Measurements from ENCODE around the gene MIB1.

DNA sequence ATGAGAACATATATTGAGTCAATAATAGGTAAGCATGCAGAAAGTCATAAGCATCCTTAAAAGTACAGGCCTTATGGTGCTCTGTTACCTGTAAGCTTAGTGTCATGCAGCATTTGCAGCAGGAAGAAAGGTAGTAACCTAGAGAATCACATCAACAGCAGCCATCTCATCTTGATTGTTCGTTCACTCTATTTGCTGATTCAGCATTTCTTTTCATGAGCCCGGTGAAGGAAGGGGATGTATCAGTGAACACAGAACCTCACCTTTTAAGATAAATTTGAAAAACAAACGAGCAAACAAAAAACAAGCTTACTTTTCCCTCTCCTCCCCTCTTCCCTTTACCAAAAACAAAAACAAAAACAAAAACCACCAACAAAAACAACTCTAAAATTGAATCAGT, 89.9 kb downstream of the MIB1 start:
- TF ChIP-seq, protein P1, sequence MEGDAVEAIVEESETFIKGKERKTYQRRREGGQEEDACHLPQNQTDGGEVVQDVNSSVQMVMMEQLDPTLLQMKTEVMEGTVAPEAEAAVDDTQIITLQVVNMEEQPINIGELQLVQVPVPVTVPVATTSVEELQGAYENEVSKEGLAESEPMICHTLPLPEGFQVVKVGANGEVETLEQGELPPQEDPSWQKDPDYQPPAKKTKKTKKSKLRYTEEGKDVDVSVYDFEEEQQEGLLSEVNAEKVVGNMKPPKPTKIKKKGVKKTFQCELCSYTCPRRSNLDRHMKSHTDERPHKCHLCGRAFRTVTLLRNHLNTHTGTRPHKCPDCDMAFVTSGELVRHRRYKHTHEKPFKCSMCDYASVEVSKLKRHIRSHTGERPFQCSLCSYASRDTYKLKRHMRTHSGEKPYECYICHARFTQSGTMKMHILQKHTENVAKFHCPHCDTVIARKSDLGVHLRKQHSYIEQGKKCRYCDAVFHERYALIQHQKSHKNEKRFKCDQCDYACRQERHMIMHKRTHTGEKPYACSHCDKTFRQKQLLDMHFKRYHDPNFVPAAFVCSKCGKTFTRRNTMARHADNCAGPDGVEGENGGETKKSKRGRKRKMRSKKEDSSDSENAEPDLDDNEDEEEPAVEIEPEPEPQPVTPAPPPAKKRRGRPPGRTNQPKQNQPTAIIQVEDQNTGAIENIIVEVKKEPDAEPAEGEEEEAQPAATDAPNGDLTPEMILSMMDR (IDR thresholded peaks at IDR 0.05 in 2 of 3, conservative IDR thresholded peaks at IDR 0.05 in 1 of 3; ENCODE audit: control insufficient read depth in 2 of 3, extremely low read depth in 1 of 3, insufficient read depth in 1 of 3, low read depth in 3 of 3, low read length in 3 of 3): no peak
- no peak for TF ChIP-seq EGR1 (IDR thresholded peaks at IDR 0.05; ENCODE audit: borderline replicate concordance in 1 of 2, low read depth in 2 of 2, low read length in 2 of 2)
- TF ChIP-seq TARDBP (IDR thresholded peaks at IDR 0.05; ENCODE audit: borderline replicate concordance): no peak
- TF ChIP-seq, protein P2, sequence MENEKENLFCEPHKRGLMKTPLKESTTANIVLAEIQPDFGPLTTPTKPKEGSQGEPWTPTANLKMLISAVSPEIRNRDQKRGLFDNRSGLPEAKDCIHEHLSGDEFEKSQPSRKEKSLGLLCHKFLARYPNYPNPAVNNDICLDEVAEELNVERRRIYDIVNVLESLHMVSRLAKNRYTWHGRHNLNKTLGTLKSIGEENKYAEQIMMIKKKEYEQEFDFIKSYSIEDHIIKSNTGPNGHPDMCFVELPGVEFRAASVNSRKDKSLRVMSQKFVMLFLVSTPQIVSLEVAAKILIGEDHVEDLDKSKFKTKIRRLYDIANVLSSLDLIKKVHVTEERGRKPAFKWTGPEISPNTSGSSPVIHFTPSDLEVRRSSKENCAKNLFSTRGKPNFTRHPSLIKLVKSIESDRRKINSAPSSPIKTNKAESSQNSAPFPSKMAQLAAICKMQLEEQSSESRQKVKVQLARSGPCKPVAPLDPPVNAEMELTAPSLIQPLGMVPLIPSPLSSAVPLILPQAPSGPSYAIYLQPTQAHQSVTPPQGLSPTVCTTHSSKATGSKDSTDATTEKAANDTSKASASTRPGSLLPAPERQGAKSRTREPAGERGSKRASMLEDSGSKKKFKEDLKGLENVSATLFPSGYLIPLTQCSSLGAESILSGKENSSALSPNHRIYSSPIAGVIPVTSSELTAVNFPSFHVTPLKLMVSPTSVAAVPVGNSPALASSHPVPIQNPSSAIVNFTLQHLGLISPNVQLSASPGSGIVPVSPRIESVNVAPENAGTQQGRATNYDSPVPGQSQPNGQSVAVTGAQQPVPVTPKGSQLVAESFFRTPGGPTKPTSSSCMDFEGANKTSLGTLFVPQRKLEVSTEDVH (IDR thresholded peaks at IDR 0.05; ENCODE audit: low read depth, partially characterized antibody): no peak
